GM23248 (cell line): Measurements from ENCODE around the gene PEX7. TPM values are rescaled to one million over a fixed set of nuclear protein-coding genes. Genes with fewer than 3 reads are reported as not detected.

Experiments used
- DNase-seq: peaks from one replicate; pipeline ENCODE4 v3.0.0-alpha.2; 2015
- H2AFZ ChIP-seq: fragments of 200-600 bp; sonication (generic); 2 replicates; pipeline ENCODE4 v1.6.1; 2016; ENCODE audit warnings: antibody characterized with exemption
- H3F3A ChIP-seq: fragments of 200-600 bp; sonication (generic); 2 replicates; pipeline ENCODE4 v1.6.1; 2016; ENCODE audit warnings: mild to moderate bottlenecking, antibody characterized with exemption, mixed run types; ENCODE audit not compliant: insufficient read depth
- H3K27ac ChIP-seq: fragments of 200-600 bp; sonication (generic); 2 replicates; pipeline ENCODE4 v1.5.1; 2016; ENCODE audit warnings: mild to moderate bottlenecking
- H3K27me3 ChIP-seq: fragments of 200-600 bp; sonication (generic); replicated peaks from 2 replicates; pipeline ENCODE4 v1.6.1; 2016; ENCODE audit warnings: mild to moderate bottlenecking; ENCODE audit not compliant: insufficient read depth
- H3K36me3 ChIP-seq: fragments of 200-600 bp; sonication (generic); 2 replicates; pipeline ENCODE4 v1.6.1; 2016; ENCODE audit warnings: low read depth, mild to moderate bottlenecking
- H3K4me1 ChIP-seq: fragments of 200-600 bp; sonication (generic); 2 replicates; pipeline ENCODE4 v1.6.1; 2016; ENCODE audit warnings: mild to moderate bottlenecking; ENCODE audit not compliant: insufficient read depth
- H3K4me2 ChIP-seq: fragments of 200-600 bp; sonication (generic); one replicate; pipeline ENCODE4 v1.6.1; 2016; ENCODE audit warnings: mild to moderate bottlenecking; ENCODE audit not compliant: unreplicated experiment
- H3K4me3 ChIP-seq: fragments of 200-600 bp; sonication (generic); 2 replicates; pipeline ENCODE4 v1.5.1; 2016; ENCODE audit warnings: mild to moderate bottlenecking
- H3K79me2 ChIP-seq: fragments of 200-600 bp; sonication (generic); 2 replicates; pipeline ENCODE4 v1.6.1; 2016; ENCODE audit warnings: mild to moderate bottlenecking; ENCODE audit not compliant: insufficient read depth
- H3K9ac ChIP-seq: fragments of 200-600 bp; sonication (generic); 2 replicates; pipeline ENCODE4 v1.6.1; 2016; ENCODE audit warnings: mild to moderate bottlenecking
- H3K9me2 ChIP-seq: fragments of 200-600 bp; sonication (generic); 2 replicates; pipeline ENCODE4 v1.6.1; 2016; ENCODE audit warnings: mixed run types, mild to moderate bottlenecking, moderate library complexity; ENCODE audit not compliant: insufficient read depth
- H3K9me3 ChIP-seq: fragments of 200-600 bp; sonication (generic); one replicate; pipeline ENCODE4 v1.6.1; 2017; ENCODE audit warnings: low read depth
- H4K20me1 ChIP-seq: fragments of 200-600 bp; sonication (generic); 2 replicates; pipeline ENCODE4 v1.6.0; 2016; ENCODE audit not compliant: insufficient read depth
- EZH2 ChIP-seq: fragments of 200-600 bp; sonication (generic); IDR thresholded peaks from 2 replicates; pipeline ENCODE4 v1.6.1; 2018; ENCODE audit warnings: antibody characterized with exemption, mild to moderate bottlenecking; ENCODE audit not compliant: insufficient read depth, poor library complexity, severe bottlenecking
- EZH2phosphoT487 ChIP-seq: fragments of 200-600 bp; sonication (generic); IDR thresholded peaks from 2 replicates; pipeline ENCODE4 v1.6.1; 2018; ENCODE audit warnings: antibody characterized with exemption, moderate library complexity, mild to moderate bottlenecking, low read depth; ENCODE audit not compliant: insufficient read depth
- WGBS, 2 experiments: methylation state at CpG; one replicate each; pipeline ENCODE4 v1.1.6; 2015 to 2017; ENCODE audit warnings: low lambda C conversion rate in 2 of 2, low coverage in 1 of 2; ENCODE audit errors: missing lambda C conversion rate in 2 of 2; 5-methylcytosine and 5-hydroxymethylcytosine counted together
- in situ Hi-C: fragments of 300-500 bp; cut with MboI; formaldehyde crosslinking; loops from 2 replicates; pipeline ENCODE4 v1.15.0; 2020
- polyA plus RNA-seq: library from polyadenylated mRNA; unstranded; fragments of >200 nt; fragmentation: Nextera tagmentation; extraction: Ambion mirVana; gene quantifications from 2 replicates; pipeline ENCODE4 v1.2.1, GENCODE V29; 2016
- total RNA-seq: library from RNA; depleted of rRNA; stranded (reverse); fragments of >200 nt; shearing (Covaris generic); gene quantifications from 2 replicates; pipeline ENCODE4 v1.2.3, GENCODE V29; 2014

The PEX7 gene
- total and polyA plus RNA-seq, 2 experiments from 2014 or later = 9.4 to 11.0 TPM

- Histone ChIP-seq H2AFZ (no peak overlapping the region), H3K9me2 (no peaks in the 10 kb centered on the region), H3K9me3 (no peaks in the 10 kb centered on the region), H3K4me1 (no peaks in the 10 kb centered on the region), H3K36me3 (no peaks in the 10 kb centered on the region), H3K4me3 (no peak overlapping the region), H3K27ac (no peak overlapping the region), H3K9ac (no peak overlapping the region), H4K20me1 (no peaks in the 10 kb centered on the region), H3K79me2 (no peaks in the 10 kb centered on the region), H3K4me2 (no peak overlapping the region), H3F3A (no peaks in the 10 kb centered on the region), H3K27me3 (no peaks in the 10 kb centered on the region)
- no peak for DNase-seq
- in situ Hi-C loops = no loop called here
- WGBS, 2 experiments = 76 to 78% methylated on average over 4 of the region's 4 CpGs
- TF ChIP-seq EZH2 (no peak), EZH2phosphoT487 (no peak)
Measured at GRCh38 chr6:136880748-136881460, 58.5 kb downstream of the PEX7 start.

GRCh38 chr6:136886091-136886490, 63.7 kb downstream of the PEX7 start:
- Histone ChIP-seq H3K4me3 (no peak overlapping the region), H2AFZ (no peak overlapping the region), H4K20me1 (no peaks in the 10 kb centered on the region), H3K27ac (no peak overlapping the region), H3K9me2 (no peaks in the 10 kb centered on the region), H3K36me3 (no peaks in the 10 kb centered on the region), H3K9ac (no peak overlapping the region), H3K27me3 (no peaks in the 10 kb centered on the region), H3K4me2 (no peak overlapping the region), H3F3A (no peaks in the 10 kb centered on the region), H3K4me1 (no peaks in the 10 kb centered on the region), H3K79me2 (no peaks in the 10 kb centered on the region), H3K9me3 (no peaks in the 10 kb centered on the region)
- WGBS, 2 experiments = 91% methylated on average over 3 of the region's 3 CpGs
- in situ Hi-C loops = no loop called here
- TF ChIP-seq EZH2phosphoT487 (no peak), EZH2 (no peak)
- peak; percentile 12 for DNase-seq

GRCh38 chr6:136887953-136888352, 65.6 kb downstream of the PEX7 start:
- TF ChIP-seq EZH2phosphoT487 (no peak), EZH2 (no peak)
- H4K20me1 ChIP-seq = no peaks in the 10 kb centered on the region
- H3K27me3 ChIP-seq = no peaks in the 10 kb centered on the region
- DNase-seq = no peak
- no peak overlapping the region for H2AFZ ChIP-seq
- no peaks in the 10 kb centered on the region for H3K9me2 ChIP-seq
- in situ Hi-C loops = no loop called here
- no peak overlapping the region for H3K4me3 ChIP-seq
- H3F3A ChIP-seq = no peaks in the 10 kb centered on the region
- no peaks in the 10 kb centered on the region for H3K9me3 ChIP-seq
- H3K4me2 ChIP-seq = no peak overlapping the region
- H3K9ac ChIP-seq = no peak overlapping the region
- H3K79me2 ChIP-seq = no peaks in the 10 kb centered on the region
- no peaks in the 10 kb centered on the region for H3K4me1 ChIP-seq
- H3K36me3 ChIP-seq = no peaks in the 10 kb centered on the region
- H3K27ac ChIP-seq = no peak overlapping the region
- 95 to 100% methylated on average over 1 of the region's 1 CpG for WGBS, 2 experiments

GRCh38 chr6:136889271-136890193, 67.1 kb downstream of the PEX7 start:
- no peaks in the 10 kb centered on the region for H3K9me2 ChIP-seq
- no peaks in the 10 kb centered on the region for H3F3A ChIP-seq
- TF ChIP-seq EZH2 = no peak
- no peak for TF ChIP-seq EZH2phosphoT487
- WGBS, 2 experiments = 82 to 84% methylated on average over 6 of the region's 6 CpGs
- H3K4me3 ChIP-seq = no peak overlapping the region
- H3K79me2 ChIP-seq = no peaks in the 10 kb centered on the region
- H3K27me3 ChIP-seq = no peaks in the 10 kb centered on the region
- H3K9ac ChIP-seq = no peak overlapping the region
- no peaks in the 10 kb centered on the region for H4K20me1 ChIP-seq
- H3K36me3 ChIP-seq = no peaks in the 10 kb centered on the region
- DNase-seq = no peak
- no peak overlapping the region for H2AFZ ChIP-seq
- H3K4me1 ChIP-seq = no peaks in the 10 kb centered on the region
- in situ Hi-C loops = no loop called here
- H3K27ac ChIP-seq = no peak overlapping the region
- no peak overlapping the region for H3K4me2 ChIP-seq
- no peaks in the 10 kb centered on the region for H3K9me3 ChIP-seq
